Endothelial cell of umbilical vein (primary cell): ENCODE results near the gene TEAD2. TPM values are rescaled to one million over a fixed set of nuclear protein-coding genes. Genes with fewer than 3 reads are reported as not detected.

Experiments used
- BruUV-seq: library from RNA; stranded (reverse); fragments of 400-500 nt; replicated peaks from 2 replicates; lab custom pipeline; 2021; lab: Mats Ljungman, UMichigan
- CTCF ChIA-PET: fragments of 300-600, 350-600 bp; sonication (Branson Sonifier 250); formaldehyde crosslinking; loops from one replicate; lab custom pipeline; 2021; ENCODE audit warnings: antibody characterized with exemption, inconsistent platforms; lab: Charles Lee
- POLR2A ChIA-PET: fragments of 300-600, 350-600 bp; sonication (Branson Sonifier 250); formaldehyde crosslinking; loops from one replicate; lab custom pipeline; 2021; ENCODE audit warnings: antibody characterized with exemption, inconsistent platforms; lab: Charles Lee
- DNase-seq: peaks from one replicate; pipeline ENCODE4 v3.0.0-alpha.2; 2011; ENCODE audit warnings: low read depth, low spot score
- FAIRE-seq: peaks from 2 replicates; lab custom pipeline; 2011; peaks lifted over from hg19 to GRCh38; lab: Jason Lieb, UNC
- H2AFZ ChIP-seq: 2 replicates; pipeline ENCODE4 v1.6.0; 2012; ENCODE audit warnings: low read depth, low read length, control low read depth, inconsistent platforms
- H3K27ac ChIP-seq: 2 replicates; pipeline ENCODE4 v1.5.1; 2011; ENCODE audit warnings: low read depth, mild to moderate bottlenecking, control low read depth, low read length, moderate library complexity; ENCODE audit not compliant: insufficient read depth
- H3K27me3 ChIP-seq, 2 experiments: 2 replicates each; pipeline versions ENCODE4 v1.6.0 to v1.6.1; 2011; ENCODE audit warnings: low read length in 2 of 2, mixed read lengths in 1 of 2; ENCODE audit not compliant: control insufficient read depth in 2 of 2, insufficient read depth in 2 of 2
- H3K36me3 ChIP-seq, 2 experiments: 2 replicates in 1 of 2; 3 replicates in 1 of 2; pipeline ENCODE4 v1.5.1; 2011; ENCODE audit warnings: low read length in 2 of 2, mild to moderate bottlenecking in 1 of 2, moderate library complexity in 1 of 2; ENCODE audit not compliant: control insufficient read depth in 2 of 2, insufficient read depth in 2 of 2; ENCODE audit errors: extremely low read depth in 1 of 2
- H3K4me1 ChIP-seq: 3 replicates; pipeline ENCODE4 v1.5.1; 2011; ENCODE audit warnings: mild to moderate bottlenecking, low read length; ENCODE audit not compliant: control insufficient read depth, insufficient read depth; ENCODE audit errors: extremely low read depth
- H3K4me2 ChIP-seq: 2 replicates; pipeline ENCODE4 v1.6.1; 2011; ENCODE audit warnings: low read length, control low read depth, mixed read lengths; ENCODE audit not compliant: insufficient read depth
- H3K4me3 ChIP-seq, 3 experiments: fragments of 200-600 bp in 1 of 3; sonication (generic), shearing (Covaris generic) in 1 of 3; replicated peaks in 1 of 3; 2 replicates each; pipeline ENCODE4 v1.5.1; 2011 to 2016; ENCODE audit warnings: control low read depth in 3 of 3, low read length in 3 of 3, mild to moderate bottlenecking in 2 of 3, inconsistent platforms in 1 of 3, low read depth in 1 of 3, moderate library complexity in 1 of 3; ENCODE audit not compliant: insufficient read depth in 1 of 3
- H3K79me2 ChIP-seq: 2 replicates; pipeline ENCODE4 v1.6.0; 2012; ENCODE audit warnings: low read length, inconsistent platforms; ENCODE audit not compliant: control insufficient read depth, insufficient read depth
- H3K9ac ChIP-seq: replicated peaks from 2 replicates; pipeline ENCODE3; 2011; ENCODE audit warnings: low read length, control low read depth; ENCODE audit not compliant: insufficient read depth; ENCODE audit errors: extremely low read depth
- H3K9me1 ChIP-seq: replicated peaks from 3 replicates; pipeline ENCODE4 v1.6.0; 2011; ENCODE audit warnings: mild to moderate bottlenecking, low read length; ENCODE audit not compliant: control insufficient read depth, insufficient read depth; ENCODE audit errors: extremely low read depth
- H3K9me3 ChIP-seq: replicated peaks from 2 replicates; pipeline ENCODE4 v1.5.1; 2012; ENCODE audit warnings: low read length, inconsistent platforms; ENCODE audit not compliant: control insufficient read depth, insufficient read depth
- H4K20me1 ChIP-seq: replicated peaks from 2 replicates; pipeline ENCODE3; 2011; ENCODE audit warnings: mild to moderate bottlenecking, low read length; ENCODE audit not compliant: control insufficient read depth, insufficient read depth; ENCODE audit errors: extremely low read depth
- CTCF ChIP-seq, 2 donors: IDR thresholded peaks; 1 replicate in 1 of 2; 2 replicates in 1 of 2; pipeline ENCODE4 v1.5.1; 2011; ENCODE audit warnings: low read length in 2 of 2, mild to moderate bottlenecking in 2 of 2, moderate library complexity in 2 of 2, control low read depth in 1 of 2, inconsistent platforms in 1 of 2, low read depth in 1 of 2; ENCODE audit not compliant: insufficient read depth in 1 of 2; ENCODE audit errors: extremely low read depth in 1 of 2
- EZH2 ChIP-seq: IDR thresholded peaks from 2 replicates; pipeline ENCODE4 v1.6.1; 2012; ENCODE audit warnings: borderline replicate concordance, low read depth, mild to moderate bottlenecking, moderate library complexity, low read length, inconsistent platforms; ENCODE audit not compliant: severe bottlenecking
- FOS ChIP-seq: IDR thresholded peaks from 2 replicates; pipeline ENCODE4 v1.6.1; 2011; ENCODE audit warnings: mild to moderate bottlenecking, low read length, moderate library complexity, borderline replicate concordance; ENCODE audit not compliant: insufficient read depth
- GATA2 ChIP-seq: IDR thresholded peaks from 2 replicates; pipeline ENCODE4 v1.7.0; 2011; ENCODE audit warnings: low read depth, mild to moderate bottlenecking, moderate library complexity, mixed read lengths, low read length; ENCODE audit not compliant: insufficient read length, insufficient read depth
- JUN ChIP-seq: IDR thresholded peaks from 2 replicates; pipeline ENCODE4 v1.6.1; 2011; ENCODE audit warnings: borderline replicate concordance, low read depth; ENCODE audit not compliant: insufficient read length, insufficient read depth
- MAX ChIP-seq: IDR thresholded peaks from 2 replicates; pipeline ENCODE4 v1.6.1; 2011; ENCODE audit not compliant: insufficient read depth, insufficient read length
- MYC ChIP-seq: IDR thresholded peaks from one replicate; pipeline ENCODE4 v1.6.1; 2011; ENCODE audit warnings: mild to moderate bottlenecking, low read depth, low read length
- POLR2A ChIP-seq: IDR thresholded peaks from 2 replicates; pipeline ENCODE4 v1.6.1; 2012; ENCODE audit warnings: low read depth, mild to moderate bottlenecking, control low read depth, low read length
- POLR2AphosphoS5 ChIP-seq: IDR thresholded peaks from 2 replicates; pipeline ENCODE4 v1.6.1; 2012; ENCODE audit warnings: low read depth, mild to moderate bottlenecking, control low read depth, low read length, moderate library complexity; ENCODE audit not compliant: insufficient read depth
- dilution Hi-C: fragments of 300-500 bp; cut with MboI; formaldehyde crosslinking; loops from one replicate; pipeline ENCODE4 v1.15.0; 2019; ENCODE audit warnings: low sequenced_read_pairs; ENCODE audit not compliant: extremely low pct_ligation_motif_present
- intact Hi-C: fragments of 100-400 bp; cut with micrococcal nuclease; formaldehyde crosslinking; loops from one replicate; pipeline ENCODE4 v1.10.0; 2022
- polyA plus RNA-seq, 4 experiments: library from polyadenylated mRNA; depleted of rRNA in 3 of 4; stranded (reverse) in 3 of 4; unstranded in 1 of 4; fragments of >200 nt; gene quantifications; 2 replicates each; pipeline versions ENCODE4 v1.2.1 to v1.2.3, GENCODE V29; 2011 to 2012; ENCODE audit warnings: missing spikeins in 1 of 4
- total RNA-seq: library from RNA; stranded (reverse); gene quantifications from 2 replicates; pipeline ENCODE4 v1.2.3, GENCODE V29; 2021

Gene TEAD2
- total and polyA plus RNA-seq, 2 donors (not counting 3 experiments of a cell fraction or from before 2014, with no cell fraction given) = 60.9 to 89.4 TPM

GRCh38 chr19:49343123-49343522 is 19.1 kb downstream of the TEAD2 start:
- ChIA-PET POLR2A (interaction anchor here (0.6 kb wide), 1 partner anchor 11 kb away, joined by 3 read pairs; no protein-coding TSS in a partner anchor), CTCF (interaction anchor here (0.7 kb wide), 1 partner anchor 15 kb away, joined by 3 read pairs; no protein-coding TSS in a partner anchor)
- H3K27me3 ChIP-seq = no peaks in the 10 kb centered on the region
- H3K36me3 ChIP-seq = peaks cover 26 to 53% of the 10 kb centered on the region in 2 experiments
- intact Hi-C loops = loop anchor here (1.0 kb wide), 1 partner anchor 24 kb away; no protein-coding TSS in a partner anchor
- no peak overlapping the region for H3K4me3 ChIP-seq
- FAIRE-seq = no peak
- H4K20me1 ChIP-seq = no peaks in the 10 kb centered on the region
- H3K4me2 ChIP-seq = no peak overlapping the region
- H3K79me2 ChIP-seq = no peaks in the 10 kb centered on the region
- dilution Hi-C loops = no loop called here
- no peak overlapping the region for H3K27ac ChIP-seq
- TF ChIP-seq FOS = no peak
- no peak for TF ChIP-seq CTCF (IDR thresholded peaks at IDR 0.05; ENCODE audit: extremely low read depth in 1 of 2, insufficient read depth in 1 of 2, low read depth in 1 of 2, low read length in 2 of 2)
- TF ChIP-seq GATA2 = no peak
- TF ChIP-seq POLR2A = no peak
- TF ChIP-seq MAX = no peak
- no peak for TF ChIP-seq MYC
- TF ChIP-seq JUN = no peak
- TF ChIP-seq EZH2 = no peak
- TF ChIP-seq POLR2AphosphoS5 = no peak
- H3K4me1 ChIP-seq = peaks cover 15% of the 10 kb centered on the region
- H3K9me1 ChIP-seq = no peaks in the 10 kb centered on the region
- no peak overlapping the region for H2AFZ ChIP-seq
- H3K9ac ChIP-seq = no peak overlapping the region
- H3K9me3 ChIP-seq = no peaks in the 10 kb centered on the region
- no peak for DNase-seq
- no TSS peak for BruUV-seq
